ENCODE results near the gene MEPE. TPM values are rescaled to one million over a fixed set of nuclear protein-coding genes. Genes with fewer than 3 reads are reported as not detected.

Gene MEPE
- total RNA-seq, 4 donors from 2014 or later = not detected

DNA sequence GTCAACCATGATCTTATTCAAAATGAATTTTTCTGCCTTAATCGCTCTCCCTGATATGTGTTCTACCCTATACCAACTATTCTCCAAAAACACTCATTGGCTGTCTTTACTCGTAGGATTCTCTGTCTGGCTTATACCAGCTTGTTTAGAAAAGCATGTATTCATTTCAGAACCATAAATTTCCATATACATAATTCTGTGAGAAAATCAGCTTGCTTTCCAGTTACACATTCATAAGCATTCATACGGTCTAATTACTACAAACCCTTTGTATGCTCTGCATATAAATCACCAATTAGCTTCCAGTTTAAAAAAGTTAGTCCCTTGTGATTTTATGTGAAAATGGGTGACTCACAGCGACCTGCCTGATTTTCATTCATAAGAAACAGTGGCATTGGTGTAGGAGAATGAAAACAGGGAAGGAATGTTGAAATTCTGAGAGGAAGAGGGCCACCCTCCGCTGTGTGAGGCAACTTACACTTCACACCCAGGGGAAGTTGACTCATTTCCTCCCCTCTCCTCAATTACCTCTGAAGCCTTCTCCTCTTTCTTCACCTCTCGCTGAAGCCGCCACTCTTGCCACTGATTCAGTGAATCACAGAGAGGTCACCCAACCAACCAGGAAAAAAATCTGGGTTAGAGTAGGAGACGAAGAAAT lies 63.3 kb downstream of the MEPE start:
- H3K9me3 ChIP-seq = no peaks in the 10 kb centered on the region
- in situ Hi-C loops (cut with MboI; ENCODE audit: low pct_ligation_motif_present in 1 of 4, low pct_unique_long_range_greater_than_20kb in 1 of 4, low sequenced_read_pairs in 3 of 4) = no loop called here
- H3K27me3 ChIP-seq = no peaks in the 10 kb centered on the region
- H3K4me3 ChIP-seq = no peak overlapping the region
- TF ChIP-seq POLR2AphosphoS5 (IDR thresholded peaks at IDR 0.05) (no peak), POLR2A (IDR thresholded peaks at IDR 0.05) (no peak), EP300 (IDR thresholded peaks at IDR 0.05; ENCODE audit: low read depth) (no peak)
- TF ChIP-seq, protein P1, sequence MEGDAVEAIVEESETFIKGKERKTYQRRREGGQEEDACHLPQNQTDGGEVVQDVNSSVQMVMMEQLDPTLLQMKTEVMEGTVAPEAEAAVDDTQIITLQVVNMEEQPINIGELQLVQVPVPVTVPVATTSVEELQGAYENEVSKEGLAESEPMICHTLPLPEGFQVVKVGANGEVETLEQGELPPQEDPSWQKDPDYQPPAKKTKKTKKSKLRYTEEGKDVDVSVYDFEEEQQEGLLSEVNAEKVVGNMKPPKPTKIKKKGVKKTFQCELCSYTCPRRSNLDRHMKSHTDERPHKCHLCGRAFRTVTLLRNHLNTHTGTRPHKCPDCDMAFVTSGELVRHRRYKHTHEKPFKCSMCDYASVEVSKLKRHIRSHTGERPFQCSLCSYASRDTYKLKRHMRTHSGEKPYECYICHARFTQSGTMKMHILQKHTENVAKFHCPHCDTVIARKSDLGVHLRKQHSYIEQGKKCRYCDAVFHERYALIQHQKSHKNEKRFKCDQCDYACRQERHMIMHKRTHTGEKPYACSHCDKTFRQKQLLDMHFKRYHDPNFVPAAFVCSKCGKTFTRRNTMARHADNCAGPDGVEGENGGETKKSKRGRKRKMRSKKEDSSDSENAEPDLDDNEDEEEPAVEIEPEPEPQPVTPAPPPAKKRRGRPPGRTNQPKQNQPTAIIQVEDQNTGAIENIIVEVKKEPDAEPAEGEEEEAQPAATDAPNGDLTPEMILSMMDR (IDR thresholded peaks at IDR 0.05) = no peak
- H3K4me1 ChIP-seq = no peaks in the 10 kb centered on the region
- intact Hi-C loops (cut with DNase I; ENCODE audit: low total_unique reads) = no loop called here
- no peak overlapping the region for H3K27ac ChIP-seq
- WGBS, 2 donors (ENCODE audit: low coverage in 1 of 2) = 51 to 57% methylated on average over 8 of the region's 8 CpGs
- H3K36me3 ChIP-seq = no peaks in the 10 kb centered on the region
- DNase-seq = no peak

Other genes with a start within 250 kb of the MEPE start
- gene DSPP, start 224.4 kb upstream of the MEPE start, total RNA-seq = not detected
- not detected for gene DMP1, start 182.7 kb upstream of the MEPE start, total RNA-seq
- gene IBSP, start 33.4 kb upstream of the MEPE start, total RNA-seq = not detected
- gene SPP1, start 142.7 kb downstream of the MEPE start, total RNA-seq = 10 to 100 TPM in 3 of 4 donors, 1 to 10 TPM in 1; 5.6 to 23.5 (median 13.7) TPM
- 10 to 100 TPM; 15.7 to 48.0 (median 21.5) TPM for gene PKD2, start 174.7 kb downstream of the MEPE start, total RNA-seq